Panc1 (cell line): Measurements from ENCODE around the gene DNAJA4. TPM values are rescaled to one million over a fixed set of nuclear protein-coding genes. Genes with fewer than 3 reads are reported as not detected.

Source experiments
- ATAC-seq: fragments of 200-7000 bp; cut with Tn5 transposase; 2 replicates; pipeline ENCODE4 v1.9.1; 2020; ENCODE audit warnings: mild to moderate bottlenecking, moderate library complexity
- BruUV-seq: library from RNA; stranded (reverse); fragments of 400-500 nt; replicated peaks from 2 replicates; lab custom pipeline; 2021; lab: Mats Ljungman, UMichigan
- CTCF ChIA-PET: fragments of 300-600 bp; sonication (Branson Sonifier 250); formaldehyde crosslinking; loops from one replicate; lab custom pipeline; 2022; ENCODE audit warnings: antibody characterized with exemption; lab: Charles Lee
- POLR2A ChIA-PET: fragments of 300-600 bp; sonication (Branson Sonifier 250); formaldehyde crosslinking; loops from one replicate; lab custom pipeline; 2022; ENCODE audit warnings: antibody characterized with exemption; lab: Charles Lee
- DNase-seq: peaks from one replicate; pipeline ENCODE4 v3.0.0-alpha.2; 2010; ENCODE audit warnings: low read depth, low spot score
- H3K27ac ChIP-seq: 2 replicates; pipeline ENCODE4 v1.5.1; 2011; ENCODE audit warnings: mild to moderate bottlenecking, low read length, inconsistent platforms
- H3K27me3 ChIP-seq: fragments of 200-500 bp; sonication (Bioruptor generic); 2 replicates; pipeline ENCODE4 v1.6.0; 2014; ENCODE audit warnings: low read length, inconsistent platforms; ENCODE audit not compliant: control insufficient read depth, insufficient read depth
- H3K36me3 ChIP-seq: fragments of 200-500 bp; sonication (Bioruptor generic); 2 replicates; pipeline ENCODE4 v1.5.1; 2014; ENCODE audit warnings: inconsistent platforms, mild to moderate bottlenecking, low read length, moderate library complexity; ENCODE audit not compliant: control insufficient read depth, insufficient read depth
- H3K4me1 ChIP-seq: 2 replicates; pipeline ENCODE4 v1.5.1; 2011; ENCODE audit warnings: inconsistent platforms, mild to moderate bottlenecking, low read length, moderate library complexity; ENCODE audit not compliant: control insufficient read depth, insufficient read depth
- H3K4me3 ChIP-seq, 2 experiments: 2 replicates each; pipeline ENCODE4 v1.5.1; 2011 to 2012; ENCODE audit warnings: low read depth in 2 of 2, low read length in 2 of 2, mild to moderate bottlenecking in 2 of 2, inconsistent platforms in 1 of 2, moderate library complexity in 1 of 2
- H3K9me3 ChIP-seq: fragments of 200-500 bp; sonication (Bioruptor generic); 2 replicates; pipeline ENCODE4 v1.5.1; 2014; ENCODE audit warnings: low read depth, mild to moderate bottlenecking, inconsistent platforms, low read length, moderate library complexity; ENCODE audit not compliant: control insufficient read depth, insufficient read depth
- CTCF ChIP-seq: fragments of 450-650 bp; IDR thresholded peaks from 2 replicates; pipeline ENCODE4 v1.5.1; 2017; ENCODE audit warnings: mild to moderate bottlenecking
- POLR2AphosphoS5 ChIP-seq: IDR thresholded peaks from 2 replicates; pipeline ENCODE4 v1.6.1; 2012; ENCODE audit warnings: mild to moderate bottlenecking, low read depth, low read length, moderate library complexity
- SIN3A ChIP-seq: IDR thresholded peaks from 2 replicates; pipeline ENCODE4 v1.6.1; 2012; ENCODE audit warnings: low read depth, mild to moderate bottlenecking, low read length, moderate library complexity, borderline replicate concordance; ENCODE audit not compliant: insufficient read depth
- TCF7L2 ChIP-seq: IDR thresholded peaks from 2 replicates; pipeline ENCODE4 v1.6.1; 2011; ENCODE audit warnings: mild to moderate bottlenecking, low read depth, low read length, inconsistent platforms
- in situ Hi-C: cut with HindIII; loops from 2 replicates; pipeline ENCODE4 v1.10.0; 2016; ENCODE audit warnings: low sequenced_read_pairs, low pct_unique_long_range_greater_than_20kb
- intact Hi-C: fragments of 100-400 bp; cut with micrococcal nuclease; formaldehyde crosslinking; loops from one replicate; pipeline ENCODE4 v1.10.0; 2022; ENCODE audit not compliant: unreplicated experiment
- total RNA-seq: library from RNA; stranded (reverse); gene quantifications from one replicate; pipeline ENCODE4 v1.2.1, GENCODE V29; 2021; ENCODE audit not compliant: unreplicated experiment
- TF ChIP-seq, protein P1 (sequence below), 2 experiments: IDR thresholded peaks; 2 replicates each; pipeline ENCODE4 v1.6.1; 2011 to 2012; ENCODE audit warnings: low read depth in 2 of 2, control low read depth in 1 of 2, low read length in 1 of 2, mild to moderate bottlenecking in 1 of 2, moderate library complexity in 1 of 2; ENCODE audit not compliant: insufficient read depth in 1 of 2

Gene DNAJA4
- total RNA-seq, 1 experiment from 2014 or later: 11.1 TPM

DNA sequence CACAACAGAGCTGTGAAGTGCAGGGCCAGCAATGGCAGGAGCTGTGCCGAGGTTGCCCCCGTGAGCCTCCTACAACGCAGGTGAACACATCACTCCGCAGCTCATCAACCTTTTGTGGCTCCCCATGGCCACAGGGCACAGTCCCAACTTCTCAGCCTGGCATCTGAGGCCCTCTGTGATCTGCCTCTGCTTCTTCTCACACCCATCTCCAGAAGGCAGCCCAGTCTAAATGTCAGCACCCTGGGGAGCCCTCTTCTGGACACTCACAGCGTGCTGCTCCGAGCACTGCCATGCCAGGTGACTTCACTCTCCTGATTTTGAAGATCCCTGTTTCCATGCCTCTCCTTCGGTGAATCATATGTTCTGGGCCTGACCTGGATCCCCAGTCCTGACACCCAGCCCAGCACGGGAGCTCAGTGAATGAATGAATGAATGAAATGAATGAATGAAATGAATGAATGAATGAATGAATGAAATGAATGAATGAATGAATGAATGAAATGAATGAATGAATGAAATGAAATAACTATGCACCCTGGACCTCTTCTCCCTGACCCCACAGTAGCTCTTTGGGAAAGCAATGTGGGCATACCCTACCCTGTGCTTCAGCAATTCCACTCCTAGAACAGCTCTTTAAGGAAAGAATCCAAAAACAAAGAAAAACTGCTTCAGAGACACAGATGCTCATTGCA, 52.9 kb downstream of the DNAJA4 start:
- peaks cover 4% of the 10 kb centered on the region for H3K4me1 ChIP-seq
- H3K4me3 ChIP-seq: no peak overlapping the region
- POLR2A ChIA-PET: interaction anchor here (0.5 kb wide), 1 partner anchor 37 kb away, joined by 5 read pairs; no protein-coding TSS in a partner anchor
- no peaks in the 10 kb centered on the region for H3K27me3 ChIP-seq
- ATAC-seq (peak; percentile 73), DNase-seq (no peak)
- CTCF ChIA-PET: interaction anchor here (0.7 kb wide), 1 partner anchor 106 kb away, joined by 6 read pairs; no protein-coding TSS in a partner anchor
- no TSS peak for BruUV-seq
- intact Hi-C loops (no loop called here), in situ Hi-C loops (no loop called here)
- no peak overlapping the region for H3K27ac ChIP-seq
- no peaks in the 10 kb centered on the region for H3K9me3 ChIP-seq
- no peaks in the 10 kb centered on the region for H3K36me3 ChIP-seq
- TF ChIP-seq POLR2AphosphoS5 (no peak), TCF7L2 (no peak), CTCF (no peak; the same call in 1 of the 2 replicates), SIN3A (no peak)
- TF ChIP-seq, protein P1, sequence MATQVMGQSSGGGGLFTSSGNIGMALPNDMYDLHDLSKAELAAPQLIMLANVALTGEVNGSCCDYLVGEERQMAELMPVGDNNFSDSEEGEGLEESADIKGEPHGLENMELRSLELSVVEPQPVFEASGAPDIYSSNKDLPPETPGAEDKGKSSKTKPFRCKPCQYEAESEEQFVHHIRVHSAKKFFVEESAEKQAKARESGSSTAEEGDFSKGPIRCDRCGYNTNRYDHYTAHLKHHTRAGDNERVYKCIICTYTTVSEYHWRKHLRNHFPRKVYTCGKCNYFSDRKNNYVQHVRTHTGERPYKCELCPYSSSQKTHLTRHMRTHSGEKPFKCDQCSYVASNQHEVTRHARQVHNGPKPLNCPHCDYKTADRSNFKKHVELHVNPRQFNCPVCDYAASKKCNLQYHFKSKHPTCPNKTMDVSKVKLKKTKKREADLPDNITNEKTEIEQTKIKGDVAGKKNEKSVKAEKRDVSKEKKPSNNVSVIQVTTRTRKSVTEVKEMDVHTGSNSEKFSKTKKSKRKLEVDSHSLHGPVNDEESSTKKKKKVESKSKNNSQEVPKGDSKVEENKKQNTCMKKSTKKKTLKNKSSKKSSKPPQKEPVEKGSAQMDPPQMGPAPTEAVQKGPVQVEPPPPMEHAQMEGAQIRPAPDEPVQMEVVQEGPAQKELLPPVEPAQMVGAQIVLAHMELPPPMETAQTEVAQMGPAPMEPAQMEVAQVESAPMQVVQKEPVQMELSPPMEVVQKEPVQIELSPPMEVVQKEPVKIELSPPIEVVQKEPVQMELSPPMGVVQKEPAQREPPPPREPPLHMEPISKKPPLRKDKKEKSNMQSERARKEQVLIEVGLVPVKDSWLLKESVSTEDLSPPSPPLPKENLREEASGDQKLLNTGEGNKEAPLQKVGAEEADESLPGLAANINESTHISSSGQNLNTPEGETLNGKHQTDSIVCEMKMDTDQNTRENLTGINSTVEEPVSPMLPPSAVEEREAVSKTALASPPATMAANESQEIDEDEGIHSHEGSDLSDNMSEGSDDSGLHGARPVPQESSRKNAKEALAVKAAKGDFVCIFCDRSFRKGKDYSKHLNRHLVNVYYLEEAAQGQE (IDR thresholded peaks at IDR 0.05; ENCODE audit: insufficient read depth in 1 of 2, low read depth in 2 of 2, low read length in 1 of 2): no peak

GRCh38 chr15:78319588-78319987, 55.2 kb downstream of the DNAJA4 start:
- intact Hi-C loops: no loop called here
- Histone ChIP-seq H3K36me3 (no peaks in the 10 kb centered on the region), H3K4me3 (no peak overlapping the region), H3K9me3 (no peaks in the 10 kb centered on the region), H3K27ac (no peak overlapping the region), H3K4me1 (peaks cover 7% of the 10 kb centered on the region), H3K27me3 (no peaks in the 10 kb centered on the region)
- DNase-seq (no peak), ATAC-seq (no peak)
- POLR2A ChIA-PET: no interaction called here
- in situ Hi-C loops: no loop called here
- no TSS peak for BruUV-seq
- CTCF ChIA-PET: interaction anchor here (0.5 kb wide), 1 partner anchor 76 kb away, joined by 6 read pairs; no protein-coding TSS in a partner anchor
- no peak for TF ChIP-seq TCF7L2
- no peak for TF ChIP-seq POLR2AphosphoS5
- TF ChIP-seq CTCF: no peak
- TF ChIP-seq SIN3A: no peak
- TF ChIP-seq, protein P1 (IDR thresholded peaks at IDR 0.05; ENCODE audit: insufficient read depth in 1 of 2, low read depth in 2 of 2, low read length in 1 of 2): no peak
